Activated CD8-positive, alpha-beta memory T cell treated with anti-CD3 and anti-CD28 coated beads for 1 hour (primary cell): Measurements from ENCODE around the gene GPR135.

ENCODE experiments used
- DNase-seq, 2 donors: peaks; one replicate each; pipeline ENCODE4 v3.0.0-alpha.2; 2020; ENCODE audit warnings: low read depth in 1 of 2; ENCODE audit errors: extremely low read depth in 1 of 2

The GPR135 gene

DNA sequence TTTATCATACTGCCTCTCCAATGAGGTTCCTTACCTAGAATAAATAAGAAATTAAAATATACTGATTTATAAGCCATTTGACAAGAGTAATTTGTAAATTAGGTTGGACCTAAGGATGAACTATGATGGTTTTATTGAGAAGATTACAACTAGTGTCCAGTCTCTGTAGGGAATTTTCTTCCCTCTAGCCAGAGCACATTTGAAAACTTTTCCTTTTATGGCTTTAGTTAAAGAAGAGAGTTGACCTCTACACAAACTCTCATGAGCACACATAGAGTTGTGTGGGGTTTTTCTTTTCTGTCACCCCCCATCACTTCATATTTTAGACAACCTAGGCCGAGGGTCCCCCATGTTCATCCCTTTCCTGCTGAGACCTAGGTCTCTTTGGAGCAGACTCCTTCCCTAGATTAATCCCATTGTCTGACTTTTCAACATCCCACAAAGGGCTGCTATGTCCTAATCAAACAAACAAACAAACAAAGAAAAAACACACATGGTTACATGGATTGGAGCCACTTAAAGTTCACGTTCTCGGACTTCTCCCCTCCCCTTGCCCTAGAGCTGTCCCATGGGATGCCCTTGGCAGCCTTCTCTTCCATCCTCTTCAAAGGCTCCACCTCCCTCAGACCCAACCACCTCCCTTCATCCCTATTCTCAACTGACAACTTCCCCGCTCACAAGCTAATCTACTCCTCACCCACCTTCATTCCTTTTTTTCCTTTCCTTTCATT is 40.7 kb downstream of the GPR135 start:
- no peak for DNase-seq

GRCh38 chr14:59422069-59422881 is 42.9 kb downstream of the GPR135 start:
- no peak for DNase-seq

DNA sequence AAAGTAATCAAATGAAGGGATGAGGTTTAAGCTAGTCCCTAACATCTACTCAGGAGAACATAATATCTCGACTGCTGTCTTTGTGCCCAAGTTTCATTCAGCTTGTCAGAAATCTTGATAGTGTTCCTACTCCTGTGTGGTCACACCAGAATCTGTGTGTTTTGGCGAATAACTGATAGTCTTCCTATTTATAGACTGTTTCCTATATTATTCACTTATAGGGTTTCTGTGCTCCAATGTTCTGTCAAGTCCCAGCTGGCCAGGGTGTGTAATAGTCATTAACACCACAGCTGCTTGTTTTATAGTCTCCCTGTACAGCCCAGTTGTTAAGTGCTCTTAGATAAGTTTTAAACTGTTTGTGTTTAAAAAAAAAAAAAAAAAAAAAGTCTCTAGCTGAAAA is 45.9 kb downstream of the GPR135 start:
- no peak for DNase-seq

- no peak for DNase-seq
These were observed 47.9 kb downstream of the GPR135 start for GRCh38 chr14:59417311-59417710.

- DNase-seq = no peak
These were observed 49.2 kb downstream of the GPR135 start for GRCh38 chr14:59415836-59416602.
